A549 treated with dexamethasone at 1 μM for 4 hours (cell line): ENCODE measurements around the gene IGFL4. TPM values are rescaled to one million over a fixed set of nuclear protein-coding genes. Genes with fewer than 3 reads are reported as not detected.

Experiments used
- total RNA-seq: library from RNA; stranded (reverse); fragments of 200-300 nt; extraction: Qiagen RNA extraction; gene quantifications from 5 replicates; pipeline ENCODE4 v1.2.3, GENCODE V29; 2022

The IGFL4 gene
- 0.16 to 0.52 TPM (median 0.47 TPM) in 5 replicates for total RNA-seq

DNA sequence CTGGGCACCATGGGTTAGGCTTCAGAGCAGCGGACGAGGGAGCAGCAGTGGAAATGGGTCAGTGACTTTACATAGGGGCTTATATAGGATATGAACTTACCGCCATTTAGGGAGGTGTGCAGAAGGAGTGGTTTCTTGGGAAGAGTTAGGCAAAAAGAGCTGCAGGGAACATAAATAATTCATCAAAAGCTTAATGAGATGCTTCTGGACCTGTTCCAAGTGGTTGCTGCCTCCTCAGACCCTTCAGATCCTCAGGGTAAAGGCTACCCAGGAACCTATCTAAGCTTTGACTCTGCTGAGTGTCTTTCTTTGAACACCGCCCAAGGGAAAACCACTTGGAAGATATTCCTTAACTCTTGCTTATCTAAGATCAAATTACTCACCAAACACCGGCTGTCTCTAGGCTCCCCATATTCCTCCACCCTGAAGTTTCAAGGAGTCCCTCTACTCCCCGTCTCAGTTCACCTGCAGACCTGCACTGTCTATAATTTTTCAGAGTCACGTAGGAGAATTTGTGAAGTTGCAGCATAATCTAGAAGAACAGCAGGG, at the start of gene IGFL4:
Gene IGFL4 (minus strand): TSS at position 51 of the 549 bp plus-strand sequence. CDS start 40 bp downstream, at position 11.

DNA sequence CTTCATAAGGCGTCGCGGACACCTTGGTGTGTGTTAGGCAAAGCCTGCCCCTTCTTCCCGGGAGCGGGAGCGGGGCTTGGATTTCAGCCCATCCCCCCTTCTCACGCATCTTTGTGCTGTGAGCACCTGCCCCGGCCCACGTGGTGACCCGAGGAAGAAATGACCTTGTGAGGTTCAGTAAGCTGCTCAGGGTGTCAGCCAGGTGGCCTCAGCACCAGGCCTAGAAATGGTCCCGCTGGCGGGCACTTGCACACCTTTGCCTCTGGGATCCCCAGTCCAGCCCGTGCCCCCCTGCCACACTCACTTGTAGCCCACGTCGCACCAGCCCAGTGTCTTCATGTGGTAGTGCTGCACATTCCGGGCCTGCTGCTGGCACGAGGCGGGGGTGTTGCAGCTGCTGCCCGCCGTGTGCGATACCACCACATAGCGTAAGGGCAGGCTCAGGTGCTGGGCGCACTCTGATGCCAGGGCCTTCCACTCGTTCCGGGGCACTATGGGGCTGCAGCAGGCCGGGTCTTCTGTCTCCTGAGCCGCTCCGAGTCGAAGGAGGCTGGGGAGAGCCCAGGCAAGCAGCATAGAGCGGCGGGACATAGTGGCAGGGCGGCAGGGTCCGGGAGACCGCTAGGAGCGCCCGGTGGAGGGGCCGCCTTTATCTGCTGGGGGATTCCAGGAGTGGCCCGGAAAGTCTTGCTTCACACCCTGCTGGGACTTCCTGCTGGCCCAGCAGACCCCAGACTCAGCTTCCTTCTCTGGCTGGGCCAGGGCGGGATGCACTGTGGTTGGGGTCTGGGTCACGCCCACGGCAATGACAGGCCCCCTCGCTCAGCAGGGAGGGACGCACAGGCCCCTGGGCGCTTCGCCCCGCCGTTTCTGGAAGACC, 18.1 kb downstream of the IGFL4 start, which contains the start of gene PGLYRP1:
Gene PGLYRP1 (minus strand): TSS at position 623 of the 880 bp plus-strand sequence. CDS start 32 bp downstream, at position 591.

DNA sequence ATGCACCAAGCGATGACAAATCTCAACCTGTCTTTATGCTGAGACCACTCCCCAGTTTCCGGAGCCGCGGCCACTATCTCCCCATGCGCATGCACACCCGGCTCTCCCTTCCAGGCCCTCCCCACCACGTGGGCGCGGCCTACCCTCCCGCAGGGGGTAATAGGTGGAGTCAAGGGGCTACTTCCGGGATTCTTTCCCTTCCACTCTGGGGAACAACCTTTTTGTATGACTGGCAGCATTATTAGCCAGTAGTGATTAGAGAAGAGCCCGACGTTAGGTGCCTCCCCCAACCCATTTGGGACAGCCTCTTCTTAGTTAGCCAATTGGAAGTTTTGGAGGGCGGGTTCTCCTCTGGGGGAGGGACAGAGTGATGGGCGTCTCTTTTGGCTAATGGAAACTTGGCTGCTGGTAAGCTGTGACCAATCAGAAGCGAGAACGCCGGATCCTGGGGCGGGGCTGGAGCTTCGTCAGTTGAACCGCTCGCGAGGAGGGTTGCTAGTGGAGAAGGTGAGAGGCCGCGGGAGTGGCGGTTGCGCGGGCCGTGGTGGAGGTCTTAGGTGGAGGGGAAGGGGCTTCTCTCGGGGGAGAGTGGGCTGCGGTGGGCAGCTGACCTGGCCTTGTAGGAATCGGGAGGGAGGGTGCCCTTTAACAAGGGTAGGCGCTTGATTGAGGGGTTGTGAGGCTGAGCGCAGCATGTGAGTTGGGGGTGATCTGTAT, 45.6 kb downstream of the IGFL4 start, which contains the start of gene CCDC61:
Gene CCDC61 (plus strand): TSS at position 470 of the 717 bp plus-strand sequence. CDS start 7,552 bp downstream, outside the sequence.

Other genes starting within 250 kb of the IGFL4 start
- gene DMWD, start 248.2 kb downstream of the IGFL4 start, total RNA-seq = 16.2 to 37.1 TPM (median 33.7 TPM) in 5 replicates
- gene RSPH6A, start 225.7 kb downstream of the IGFL4 start, total RNA-seq = 0.04 TPM in 2 of 5 replicates, not detected in the others
- gene SYMPK, start 177.9 kb downstream of the IGFL4 start, total RNA-seq = 44.8 to 77.4 TPM (median 74.5 TPM) in 5 replicates
- 0.51 to 0.93 TPM (median 0.73 TPM) in 5 replicates for gene FOXA3, start 176.7 kb downstream of the IGFL4 start, total RNA-seq
- gene IRF2BP1, start 154.9 kb downstream of the IGFL4 start, total RNA-seq = 20.8 to 37.5 TPM (median 33.3 TPM) in 5 replicates
- 5.6 to 10.4 TPM (median 9.7 TPM) in 5 replicates for gene MYPOP, start 138.4 kb downstream of the IGFL4 start, total RNA-seq
- gene NANOS2, start 126.2 kb downstream of the IGFL4 start, total RNA-seq = 0.07 TPM in 1 of 5 replicates, not detected in the others
- gene NOVA2, start 67.1 kb downstream of the IGFL4 start, total RNA-seq = 1.0 to 1.7 TPM (median 1.3 TPM) in 5 replicates
- 3.4 to 5.8 TPM (median 5.7 TPM) in 5 replicates for gene CCDC61, start 45.5 kb downstream of the IGFL4 start, total RNA-seq
- gene PGLYRP1, start 17.9 kb downstream of the IGFL4 start, total RNA-seq = not detected in 5 replicates
- 0.15 to 0.44 TPM (median 0.29 TPM) in 3 of 5 replicates, not detected in the others for gene IGFL3, start 83.7 kb upstream of the IGFL4 start, total RNA-seq
- 0.31 to 1.3 TPM (median 0.65 TPM) in 5 replicates for gene IGFL2, start 107.2 kb upstream of the IGFL4 start, total RNA-seq
- gene IGFL1, start 188.7 kb upstream of the IGFL4 start, total RNA-seq = 1.5 to 2.2 TPM (median 1.7 TPM) in 5 replicates